ENCODE data around the gene EXD3. TPM values are rescaled to one million over a fixed set of nuclear protein-coding genes. Genes with fewer than 3 reads are reported as not detected.

Gene EXD3
- total and polyA plus RNA-seq, 4 donors, result 9.4 to 43.5 (median 27.6) TPM

DNA sequence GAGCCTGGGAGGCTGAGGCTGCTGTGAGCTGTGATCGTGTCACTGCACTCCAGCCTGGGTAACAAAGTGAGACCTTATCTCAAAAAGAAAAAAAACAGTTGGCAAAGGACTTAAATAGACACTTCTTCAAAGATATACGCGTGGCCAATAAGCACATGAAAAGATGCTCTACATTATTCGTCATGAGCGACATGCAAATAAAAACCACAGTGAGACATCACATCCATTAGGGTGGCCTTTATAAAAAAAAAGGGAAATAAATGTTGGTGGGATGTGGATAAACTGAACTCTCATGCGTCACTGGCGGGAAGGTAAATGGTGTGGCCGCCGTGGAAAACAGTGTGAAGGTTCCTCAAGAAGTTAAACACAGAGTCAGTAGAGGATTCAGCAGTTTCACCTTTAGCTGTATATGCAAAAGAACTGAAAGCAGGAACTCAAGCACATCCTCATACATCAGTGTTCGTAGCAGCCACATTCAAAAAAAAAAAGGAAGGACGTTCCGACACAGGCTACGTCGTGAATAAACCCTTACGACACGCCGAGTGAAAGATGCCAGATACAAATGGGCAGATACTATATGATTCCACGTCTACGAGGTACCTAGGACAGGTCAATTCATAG is 96.4 kb downstream of the EXD3 start:
- DNase-seq (ENCODE audit: low read depth in 4 of 6, low spot score in 6 of 6), result no peak
- Histone ChIP-seq H3K27me3 (ENCODE audit: control insufficient read depth, insufficient read depth, low read length) (no peaks in the 10 kb centered on the region), H3K4me1 (ENCODE audit: control insufficient read depth, insufficient read depth, low read length) (peaks cover 6% of the 10 kb centered on the region), H3K9me3 (ENCODE audit: control insufficient read depth, insufficient read depth, low read length) (peaks cover 1% of the 10 kb centered on the region), H3K4me3 (ENCODE audit: low read depth, low read length) (no peak overlapping the region), H3K27ac (ENCODE audit: low read depth, low read length) (no peak overlapping the region), H3K36me3 (ENCODE audit: control insufficient read depth, insufficient read depth, low read length) (peaks cover 12% of the 10 kb centered on the region)
- 86% methylated on average over 13 of the region's 19 CpGs for WGBS (ENCODE audit: insufficient coverage)

DNA sequence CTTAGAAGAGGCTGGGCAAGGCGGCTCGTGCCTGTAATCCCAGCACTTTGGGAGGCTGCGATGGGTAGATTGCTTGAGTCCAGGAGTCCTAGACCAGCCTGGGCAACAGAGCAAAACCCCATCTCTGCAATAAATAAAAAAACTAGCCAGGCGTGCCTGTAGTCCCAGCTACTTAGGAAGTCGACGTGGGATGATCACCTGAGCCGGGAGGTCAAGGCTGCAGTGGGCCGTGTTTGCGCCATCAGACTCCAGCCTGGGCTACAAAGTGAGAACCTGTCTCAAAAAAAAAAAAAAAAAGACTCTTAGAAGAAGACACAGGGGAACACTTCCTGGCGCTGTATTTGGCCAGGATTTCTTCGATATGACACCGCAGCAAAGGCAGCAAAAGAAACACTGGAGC is 97.2 kb downstream of the EXD3 start:
- Histone ChIP-seq H3K4me1 (ENCODE audit: control insufficient read depth, insufficient read depth, low read length) (peaks cover 14% of the 10 kb centered on the region), H3K4me3 (ENCODE audit: low read depth, low read length) (no peak overlapping the region), H3K9me3 (ENCODE audit: control insufficient read depth, insufficient read depth, low read length) (peaks cover 1% of the 10 kb centered on the region), H3K27ac (ENCODE audit: low read depth, low read length) (no peak overlapping the region), H3K27me3 (ENCODE audit: control insufficient read depth, insufficient read depth, low read length) (no peaks in the 10 kb centered on the region), H3K36me3 (ENCODE audit: control insufficient read depth, insufficient read depth, low read length) (peaks cover 13% of the 10 kb centered on the region)
- no peak for DNase-seq (ENCODE audit: low read depth in 4 of 6, low spot score in 6 of 6)
- WGBS (ENCODE audit: insufficient coverage), result 93% methylated on average over 10 of the region's 12 CpGs

DNA sequence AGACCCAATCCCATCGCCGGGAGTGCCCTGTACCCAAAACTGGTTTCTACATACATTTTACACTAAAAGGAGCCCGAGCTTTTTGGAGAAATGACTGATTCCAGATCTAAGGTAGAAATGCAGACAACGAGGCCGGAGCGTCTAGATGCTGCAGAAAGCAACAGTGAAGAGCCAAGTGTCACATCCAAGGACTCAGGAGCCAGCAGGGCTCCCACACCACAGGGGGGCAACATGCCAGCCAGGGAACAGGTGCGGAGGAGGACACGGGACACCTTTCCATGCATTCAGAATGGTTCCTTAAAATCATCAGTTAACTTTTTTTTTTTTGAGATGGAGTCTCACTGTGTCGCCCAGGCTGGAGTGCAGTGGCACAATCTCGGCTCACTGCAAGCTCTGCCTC is 97.8 kb downstream of the EXD3 start:
- H3K27ac ChIP-seq (ENCODE audit: low read depth, low read length), result no peak overlapping the region
- 88% methylated on average over 8 of the region's 10 CpGs for WGBS (ENCODE audit: insufficient coverage)
- no peak for DNase-seq (ENCODE audit: low read depth in 4 of 6, low spot score in 6 of 6)
- peaks cover 20% of the 10 kb centered on the region for H3K36me3 ChIP-seq (ENCODE audit: control insufficient read depth, insufficient read depth, low read length)
- peaks cover 1% of the 10 kb centered on the region for H3K9me3 ChIP-seq (ENCODE audit: control insufficient read depth, insufficient read depth, low read length)
- H3K4me3 ChIP-seq (ENCODE audit: low read depth, low read length), result no peak overlapping the region
- peaks cover 21% of the 10 kb centered on the region for H3K4me1 ChIP-seq (ENCODE audit: control insufficient read depth, insufficient read depth, low read length)
- no peaks in the 10 kb centered on the region for H3K27me3 ChIP-seq (ENCODE audit: control insufficient read depth, insufficient read depth, low read length)

DNA sequence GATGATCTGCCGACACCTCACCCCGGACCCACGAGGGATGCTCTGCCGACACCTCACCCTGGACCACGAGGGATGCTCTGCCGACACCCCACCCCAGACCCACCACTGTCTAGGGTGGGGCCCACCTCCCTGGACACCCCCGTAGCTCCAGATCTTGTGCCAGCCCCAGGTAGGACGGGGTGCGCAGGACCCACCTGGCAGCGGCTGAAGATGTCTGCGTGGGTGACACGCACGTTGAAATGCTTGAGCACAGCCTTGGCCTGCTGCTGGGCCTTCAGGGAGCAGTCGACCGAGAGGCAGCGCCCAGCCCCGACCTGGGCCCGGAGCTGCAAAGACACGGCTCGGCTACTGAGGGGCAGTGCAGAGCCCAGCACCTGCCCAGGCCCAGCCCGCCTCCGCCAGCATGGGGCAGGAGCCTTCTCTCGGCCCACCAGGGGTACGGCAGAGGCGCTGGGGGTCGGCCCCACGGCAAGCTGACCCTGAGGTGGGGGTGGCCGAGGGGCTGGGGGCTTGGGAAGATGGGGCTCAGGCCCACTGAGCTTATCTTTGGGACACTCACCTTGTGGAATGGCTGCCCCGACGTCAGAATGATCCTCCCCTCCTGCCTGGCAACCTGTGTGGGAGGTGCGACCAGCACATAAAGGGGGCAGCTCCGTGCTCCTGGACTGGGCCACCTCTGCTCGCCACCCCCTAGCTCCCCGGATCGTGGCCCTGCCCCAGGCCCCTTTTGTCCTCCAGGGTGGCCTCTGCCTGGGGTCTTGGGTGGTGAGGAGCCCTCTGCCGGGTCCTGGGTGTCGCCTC is 99.2 kb downstream of the EXD3 start:
- DNase-seq (ENCODE audit: low read depth in 4 of 6, low spot score in 6 of 6), result no peak
- Histone ChIP-seq H3K9me3 (ENCODE audit: control insufficient read depth, insufficient read depth, low read length) (peaks cover 1% of the 10 kb centered on the region), H3K4me1 (ENCODE audit: control insufficient read depth, insufficient read depth, low read length) (peaks cover 35% of the 10 kb centered on the region), H3K27me3 (ENCODE audit: control insufficient read depth, insufficient read depth, low read length) (no peaks in the 10 kb centered on the region), H3K27ac (ENCODE audit: low read depth, low read length) (no peak overlapping the region), H3K36me3 (ENCODE audit: control insufficient read depth, insufficient read depth, low read length) (peaks cover 33% of the 10 kb centered on the region), H3K4me3 (ENCODE audit: low read depth, low read length) (no peak overlapping the region)
- WGBS (ENCODE audit: insufficient coverage), result 95% methylated on average over 31 of the region's 37 CpGs

DNA sequence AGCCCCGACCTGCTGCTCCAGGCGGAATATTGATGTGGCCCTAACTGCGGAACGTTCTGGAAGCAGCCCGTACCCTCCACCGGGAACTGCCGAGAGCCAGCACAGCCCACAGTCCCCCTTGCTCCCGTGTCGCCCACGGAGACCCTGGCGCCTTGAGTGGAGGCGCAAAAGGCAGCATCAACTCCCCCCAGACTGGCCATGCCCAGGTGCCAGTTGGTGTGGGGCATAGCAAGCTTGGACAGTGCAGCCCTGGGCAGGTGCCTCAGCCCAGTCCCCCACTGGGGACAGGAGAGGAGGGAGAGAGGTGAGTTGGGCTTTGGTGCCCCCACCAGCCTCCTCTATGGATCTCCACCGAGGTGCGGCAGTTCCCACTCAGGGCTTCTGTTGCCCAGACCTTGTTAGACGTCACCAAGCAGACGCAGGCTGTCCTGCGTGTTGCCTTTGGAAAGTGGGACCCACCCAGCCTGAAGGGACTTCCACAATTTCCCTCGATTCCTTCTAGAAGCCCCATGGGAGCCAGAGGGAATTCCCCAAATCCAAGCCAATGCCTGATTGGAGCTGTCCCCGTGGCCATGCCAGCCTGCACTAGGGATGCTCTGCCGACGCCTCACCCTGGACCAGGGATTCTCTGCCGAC is 101.1 kb downstream of the EXD3 start:
- no peak overlapping the region for H3K4me3 ChIP-seq (ENCODE audit: low read depth, low read length)
- no peak for DNase-seq (ENCODE audit: low read depth in 4 of 6, low spot score in 6 of 6)
- WGBS (ENCODE audit: insufficient coverage), result 92% methylated on average over 21 of the region's 22 CpGs
- no peaks in the 10 kb centered on the region for H3K27me3 ChIP-seq (ENCODE audit: control insufficient read depth, insufficient read depth, low read length)
- no peak overlapping the region for H3K27ac ChIP-seq (ENCODE audit: low read depth, low read length)
- peaks cover 42% of the 10 kb centered on the region for H3K36me3 ChIP-seq (ENCODE audit: control insufficient read depth, insufficient read depth, low read length)
- peaks cover 54% of the 10 kb centered on the region for H3K4me1 ChIP-seq (ENCODE audit: control insufficient read depth, insufficient read depth, low read length)
- H3K9me3 ChIP-seq (ENCODE audit: control insufficient read depth, insufficient read depth, low read length), result no peaks in the 10 kb centered on the region

DNA sequence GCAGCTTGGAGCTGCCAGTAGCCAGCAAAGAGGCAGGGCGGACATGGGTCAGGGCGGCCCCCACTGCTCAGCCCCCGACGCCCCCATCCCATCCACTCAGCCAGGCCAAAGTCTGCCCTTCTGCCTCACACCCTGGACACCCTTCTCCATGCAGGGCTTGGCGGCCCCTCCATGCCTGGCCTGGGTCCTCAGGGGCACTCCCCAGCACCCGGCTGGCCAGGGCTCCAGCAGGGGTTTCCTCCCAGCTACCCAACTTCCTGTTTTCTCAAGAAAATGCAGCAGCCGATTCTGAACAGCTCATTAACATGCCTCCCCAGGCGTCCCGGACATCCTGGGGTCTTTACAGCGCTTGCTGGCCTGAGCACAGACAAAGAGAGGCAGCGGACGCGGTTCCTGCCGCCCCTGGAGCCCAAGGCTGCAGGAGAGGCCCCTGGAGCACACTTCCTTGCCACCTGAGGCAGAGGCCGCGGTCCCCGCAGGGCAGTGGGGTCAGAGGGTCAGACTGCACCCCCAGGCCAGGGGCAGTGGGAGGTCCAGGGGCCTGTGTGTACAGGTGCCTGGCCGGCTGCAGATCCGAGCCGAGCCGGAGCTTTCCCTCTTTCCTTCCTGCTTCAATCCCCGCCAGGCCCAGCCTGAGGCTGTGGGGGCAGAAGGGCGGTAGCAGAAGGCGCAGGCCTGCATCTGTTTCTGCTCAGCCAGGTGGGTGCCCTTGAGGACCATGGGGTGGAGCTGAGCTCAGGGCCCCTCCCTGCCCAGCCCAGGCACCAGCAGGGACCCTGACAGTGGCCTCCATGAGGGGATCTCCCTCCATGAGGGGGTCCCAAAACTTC is 102.2 kb downstream of the EXD3 start:
- DNase-seq (ENCODE audit: low read depth in 4 of 6, low spot score in 6 of 6), result peak in 2 of 6 donors; percentile 63 to 80
- Histone ChIP-seq H3K4me3 (ENCODE audit: low read depth, low read length) (no peak overlapping the region), H3K27ac (ENCODE audit: low read depth, low read length) (peak overlapping the region; percentile 20), H3K9me3 (ENCODE audit: control insufficient read depth, insufficient read depth, low read length) (no peaks in the 10 kb centered on the region), H3K36me3 (ENCODE audit: control insufficient read depth, insufficient read depth, low read length) (peaks cover 40% of the 10 kb centered on the region), H3K4me1 (ENCODE audit: control insufficient read depth, insufficient read depth, low read length) (peaks cover 61% of the 10 kb centered on the region), H3K27me3 (ENCODE audit: control insufficient read depth, insufficient read depth, low read length) (no peaks in the 10 kb centered on the region)
- 26% methylated on average over 20 of the region's 24 CpGs for WGBS (ENCODE audit: insufficient coverage)

DNA sequence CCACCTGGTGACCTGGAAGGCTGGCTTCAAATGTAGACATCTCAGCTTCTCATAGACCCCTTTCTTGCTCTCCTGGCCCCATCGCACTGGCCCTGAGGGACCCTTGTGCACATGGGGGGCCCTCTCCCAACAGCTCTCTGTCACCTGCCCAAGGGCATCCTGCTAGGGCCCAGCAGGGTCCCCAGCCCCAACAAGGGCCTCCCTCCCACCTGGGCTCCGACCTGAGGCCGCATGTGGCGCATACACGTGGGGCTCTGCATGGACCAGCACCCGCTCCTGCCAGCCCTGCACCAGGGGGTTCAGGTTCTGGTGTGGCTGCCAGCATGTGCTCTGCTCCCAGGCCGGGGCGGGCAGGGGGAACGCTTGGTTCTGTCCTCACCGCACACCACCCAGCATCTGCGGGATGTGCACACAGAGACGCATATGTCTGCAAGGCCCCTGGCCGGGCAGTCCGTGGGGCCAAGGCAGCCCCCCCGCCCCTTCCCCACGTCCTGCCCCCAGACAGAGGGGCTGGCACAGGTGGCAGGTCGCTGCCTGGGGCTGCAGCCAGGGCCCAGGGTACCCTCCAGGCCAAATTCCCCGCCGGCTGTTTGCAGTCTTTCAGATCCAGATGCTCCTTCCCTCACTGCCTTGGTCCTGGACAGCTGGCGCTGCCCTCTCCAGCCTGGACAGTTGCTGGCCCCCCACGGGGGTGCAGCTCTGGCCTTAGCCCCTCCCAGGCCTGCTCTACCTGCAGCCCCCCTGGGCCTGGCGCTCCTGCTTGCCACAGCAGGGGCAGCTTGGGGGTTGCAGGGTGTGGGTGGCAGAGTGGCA is 103.0 kb downstream of the EXD3 start:
- no peak for DNase-seq (ENCODE audit: low read depth in 4 of 6, low spot score in 6 of 6)
- Histone ChIP-seq H3K27ac (ENCODE audit: low read depth, low read length) (peak overlapping the region; percentile 20), H3K27me3 (ENCODE audit: control insufficient read depth, insufficient read depth, low read length) (no peaks in the 10 kb centered on the region)

DNA sequence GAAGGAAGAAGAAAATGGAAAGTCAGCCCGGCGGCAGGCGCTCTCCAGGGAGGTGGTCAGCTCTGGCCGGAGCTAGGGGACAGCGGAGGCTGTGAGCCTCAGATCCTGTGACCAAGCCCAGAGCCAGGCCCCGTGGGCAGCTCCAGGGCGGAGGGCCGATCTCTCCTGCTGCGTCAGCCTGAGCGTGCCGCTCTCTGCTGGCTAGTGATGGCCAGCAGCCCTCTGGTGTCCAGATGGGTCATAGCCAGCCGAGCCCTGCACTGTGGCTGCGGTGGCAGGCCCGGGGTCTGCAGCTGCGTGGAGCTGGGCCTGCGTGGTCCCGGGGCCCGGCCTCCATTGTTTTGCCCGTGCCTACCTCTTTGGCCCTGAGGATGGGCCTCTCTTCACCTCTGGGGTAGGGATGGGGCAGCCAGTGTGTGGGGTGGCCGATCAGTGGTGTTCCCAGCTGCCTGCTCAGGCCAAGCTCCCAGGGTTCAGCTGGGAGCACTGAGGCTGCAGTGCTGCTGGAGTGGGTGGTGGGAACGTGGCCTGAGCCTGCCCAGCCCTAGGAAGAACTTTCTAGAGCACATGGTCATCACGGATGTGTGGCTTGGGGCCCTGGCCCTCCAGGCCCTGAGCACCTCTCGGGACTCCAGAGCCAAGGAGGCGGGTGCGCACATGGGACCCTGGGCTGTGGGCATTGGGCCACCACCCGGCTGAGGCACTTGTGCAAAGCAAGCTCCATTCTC is 103.8 kb downstream of the EXD3 start:
- WGBS (ENCODE audit: insufficient coverage), result 59% methylated on average over 26 of the region's 26 CpGs
- H3K36me3 ChIP-seq (ENCODE audit: control insufficient read depth, insufficient read depth, low read length), result peaks cover 44% of the 10 kb centered on the region
- H3K27me3 ChIP-seq (ENCODE audit: control insufficient read depth, insufficient read depth, low read length), result no peaks in the 10 kb centered on the region
- H3K4me3 ChIP-seq (ENCODE audit: low read depth, low read length), result no peak overlapping the region
- peak in 1 of 6 donors; percentile 48 for DNase-seq (ENCODE audit: low read depth in 4 of 6, low spot score in 6 of 6)
- no peak overlapping the region for H3K27ac ChIP-seq (ENCODE audit: low read depth, low read length)
- H3K9me3 ChIP-seq (ENCODE audit: control insufficient read depth, insufficient read depth, low read length), result no peaks in the 10 kb centered on the region
- peaks cover 76% of the 10 kb centered on the region for H3K4me1 ChIP-seq (ENCODE audit: control insufficient read depth, insufficient read depth, low read length)

More for the DNA sequence above, 103.0 kb downstream of the EXD3 start:
- Histone ChIP-seq H3K36me3 (ENCODE audit: control insufficient read depth, insufficient read depth, low read length) (peaks cover 40% of the 10 kb centered on the region), H3K4me1 (ENCODE audit: control insufficient read depth, insufficient read depth, low read length) (peaks cover 69% of the 10 kb centered on the region), H3K9me3 (ENCODE audit: control insufficient read depth, insufficient read depth, low read length) (no peaks in the 10 kb centered on the region), H3K4me3 (ENCODE audit: low read depth, low read length) (no peak overlapping the region)
- 77% methylated on average over 18 of the region's 22 CpGs for WGBS (ENCODE audit: insufficient coverage)
